Muscle layer of duodenum (tissue), 2 donors: ENCODE measurements around the gene ZCRB1.

Experiments used
- H3K27ac ChIP-seq: one replicate; pipeline ENCODE4 v1.7.0; 2013; ENCODE audit warnings: mild to moderate bottlenecking, low read length
- H3K27me3 ChIP-seq: one replicate; pipeline ENCODE4 v1.7.0; 2013; ENCODE audit warnings: low read depth, mild to moderate bottlenecking, control low read depth, low read length
- H3K36me3 ChIP-seq, 2 donors: one replicate each; pipeline ENCODE4 v1.7.0; 2013; ENCODE audit warnings: low read length in 2 of 2, control low read depth in 1 of 2, mild to moderate bottlenecking in 1 of 2; ENCODE audit not compliant: insufficient read depth in 2 of 2, control insufficient read depth in 1 of 2
- H3K4me1 ChIP-seq, 2 donors: one replicate each; pipeline ENCODE4 v1.7.0; 2013; ENCODE audit warnings: low read length in 2 of 2, mild to moderate bottlenecking in 2 of 2, control low read depth in 1 of 2, moderate library complexity in 1 of 2; ENCODE audit not compliant: insufficient read depth in 2 of 2, control insufficient read depth in 1 of 2
- H3K4me3 ChIP-seq, 2 donors: one replicate each; pipeline ENCODE4 v1.7.0; 2013; ENCODE audit warnings: low read length in 2 of 2, low read depth in 1 of 2, mild to moderate bottlenecking in 1 of 2
- H3K9me3 ChIP-seq, 2 donors: one replicate each; pipeline ENCODE4 v1.7.0; 2013; ENCODE audit warnings: low read length in 2 of 2, control low read depth in 1 of 2, mild to moderate bottlenecking in 1 of 2; ENCODE audit not compliant: control insufficient read depth in 1 of 2
- donor health status: healthy.

ZCRB1 gene

DNA sequence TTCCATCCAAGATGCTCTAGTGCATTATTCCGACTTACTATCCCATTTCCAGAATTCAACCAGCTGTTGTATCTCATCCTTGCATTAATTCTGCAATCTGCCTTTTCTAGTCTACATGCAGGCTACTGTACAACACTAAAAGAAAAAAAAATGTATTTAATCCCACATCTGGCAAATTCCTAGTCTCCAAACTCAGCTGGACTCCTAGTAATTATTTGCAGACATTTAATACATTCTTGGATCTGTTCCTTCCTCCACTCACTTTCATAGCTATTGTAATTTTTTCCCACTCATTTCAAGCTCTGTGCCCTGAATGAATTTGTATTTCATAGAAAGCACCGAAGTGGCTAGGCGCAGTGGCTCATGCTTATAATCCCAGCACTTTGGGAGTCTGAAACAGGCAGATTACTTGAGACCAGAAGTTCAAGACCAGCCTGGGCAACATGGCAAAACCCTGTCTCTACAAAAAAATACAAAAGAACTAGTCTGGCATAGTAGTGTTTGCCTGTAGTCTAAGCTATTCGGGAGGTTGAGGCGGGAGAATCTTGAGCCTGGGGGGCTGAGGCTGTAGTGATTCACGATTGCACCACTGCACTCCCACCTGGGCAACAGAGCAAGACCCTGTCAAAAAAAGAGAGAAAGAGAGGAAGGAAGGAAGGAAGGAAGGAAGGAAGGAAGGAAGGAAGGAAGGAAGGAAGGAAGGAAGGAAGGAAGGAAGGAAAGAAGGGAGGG lies 48.3 kb downstream of the ZCRB1 start:
- no peaks in the 10 kb centered on the region for H3K9me3 ChIP-seq

GRCh38 chr12:42275499-42275898 lies 50.4 kb downstream of the ZCRB1 start:
- Histone ChIP-seq H3K9me3 (no peaks in the 10 kb centered on the region), H3K27ac (no peak overlapping the region), H3K36me3 (no peaks in the 10 kb centered on the region), H3K4me1 (no peaks in the 10 kb centered on the region), H3K4me3 (no peak overlapping the region), H3K27me3 (no peaks in the 10 kb centered on the region)

More for the DNA sequence above, 48.3 kb downstream of the ZCRB1 start:
- Histone ChIP-seq H3K4me1 (no peaks in the 10 kb centered on the region), H3K36me3 (no peaks in the 10 kb centered on the region), H3K4me3 (no peak overlapping the region), H3K27me3 (no peaks in the 10 kb centered on the region), H3K27ac (no peak overlapping the region)

DNA sequence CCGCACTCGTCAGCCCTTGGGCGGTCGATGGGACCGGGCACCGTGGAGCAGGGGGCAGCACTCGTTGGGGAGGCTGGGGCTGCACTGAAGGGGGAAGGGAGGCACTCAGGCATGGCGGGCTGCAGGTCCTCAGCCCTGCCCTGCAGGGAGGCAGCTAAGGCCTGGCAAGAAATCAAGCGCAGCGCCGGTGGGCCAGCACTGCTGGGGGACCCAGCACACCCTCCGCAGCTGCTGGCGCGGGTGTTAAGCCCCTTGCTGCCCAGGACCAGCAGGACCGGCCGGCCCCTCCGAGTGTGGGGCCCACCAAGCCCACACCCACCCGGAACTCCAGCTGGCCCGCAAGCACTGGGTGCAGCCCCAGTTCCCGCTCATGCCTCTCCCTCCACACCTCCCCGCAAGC lies 52.2 kb downstream of the ZCRB1 start:
- Histone ChIP-seq H3K9me3 (no peaks in the 10 kb centered on the region), H3K27me3 (no peaks in the 10 kb centered on the region), H3K27ac (no peak overlapping the region), H3K4me1 (no peaks in the 10 kb centered on the region), H3K36me3 (no peaks in the 10 kb centered on the region), H3K4me3 (no peak overlapping the region)

- H3K27me3 ChIP-seq, result no peaks in the 10 kb centered on the region
- no peaks in the 10 kb centered on the region for H3K9me3 ChIP-seq
- H3K4me3 ChIP-seq, result no peak overlapping the region
- no peaks in the 10 kb centered on the region for H3K4me1 ChIP-seq
- no peaks in the 10 kb centered on the region for H3K36me3 ChIP-seq
- H3K27ac ChIP-seq, result no peak overlapping the region
Measured at GRCh38 chr12:42270596-42270995, 55.3 kb downstream of the ZCRB1 start.

DNA sequence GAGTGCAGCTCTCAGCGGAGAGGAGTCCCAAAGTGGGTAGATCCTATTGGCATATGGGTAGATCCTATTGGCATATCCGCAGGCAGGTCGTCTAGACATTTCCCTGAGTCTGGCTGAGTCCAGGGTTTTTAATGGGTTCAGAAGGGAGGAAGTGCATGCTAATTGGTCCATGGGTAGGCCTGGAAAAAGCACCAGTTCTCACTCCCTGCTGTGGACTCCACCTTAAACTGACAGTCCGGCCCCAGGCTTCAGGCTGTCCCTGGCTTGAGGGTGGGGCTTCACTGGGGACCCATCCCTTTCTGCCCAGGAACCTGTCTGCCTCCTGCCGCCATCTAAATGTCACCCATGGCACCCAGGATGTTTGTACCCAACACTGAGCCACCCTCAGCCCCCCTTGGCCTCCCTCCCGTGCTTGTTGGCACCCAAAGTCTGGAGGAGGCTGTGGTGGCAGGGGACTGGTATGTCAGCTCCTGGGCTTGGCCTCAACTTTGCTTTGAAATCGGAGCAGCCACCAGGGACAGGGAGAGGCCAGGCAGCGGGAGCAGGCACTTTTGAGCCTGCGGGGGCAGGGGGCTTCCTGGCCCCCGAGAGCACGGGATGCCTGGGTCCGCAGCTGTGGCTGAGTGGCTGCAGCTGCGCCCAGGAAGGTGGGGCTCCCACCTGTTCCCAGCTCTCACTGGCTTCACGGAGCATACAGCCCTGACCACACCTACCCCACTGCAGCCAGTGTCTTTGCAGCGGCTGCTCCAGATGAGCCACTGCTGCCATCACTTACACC lies 58.3 kb downstream of the ZCRB1 start:
- Histone ChIP-seq H3K36me3 (no peaks in the 10 kb centered on the region), H3K27ac (no peak overlapping the region), H3K4me1 (no peaks in the 10 kb centered on the region), H3K27me3 (no peaks in the 10 kb centered on the region), H3K9me3 (no peaks in the 10 kb centered on the region), H3K4me3 (no peak overlapping the region)

- Histone ChIP-seq H3K4me1 (no peaks in the 10 kb centered on the region), H3K9me3 (no peaks in the 10 kb centered on the region), H3K27me3 (no peaks in the 10 kb centered on the region), H3K36me3 (no peaks in the 10 kb centered on the region), H3K4me3 (no peak overlapping the region), H3K27ac (no peak overlapping the region)
Measured at GRCh38 chr12:42266579-42267230, 59.2 kb downstream of the ZCRB1 start.

DNA sequence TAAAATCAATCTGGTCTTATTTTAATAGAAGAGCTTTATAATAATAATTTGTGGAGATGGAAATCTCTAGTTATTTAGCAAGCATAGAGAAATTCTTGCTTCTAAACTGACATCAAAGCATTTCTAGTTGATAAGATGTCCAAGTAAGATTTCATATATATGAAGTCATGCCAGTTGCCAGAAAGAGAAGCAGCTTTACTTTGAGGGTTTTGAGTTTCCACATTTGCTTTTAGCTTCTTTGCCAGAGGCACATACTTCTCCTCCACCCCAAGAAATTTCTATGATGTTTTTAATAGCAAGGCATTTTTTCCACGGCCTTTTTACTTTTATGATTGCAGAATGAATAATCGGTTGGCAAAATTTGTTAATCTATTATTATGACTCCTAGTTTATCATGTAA lies 63.6 kb downstream of the ZCRB1 start:
- no peaks in the 10 kb centered on the region for H3K27me3 ChIP-seq
- no peaks in the 10 kb centered on the region for H3K9me3 ChIP-seq
- H3K4me3 ChIP-seq, result no peak overlapping the region
- H3K36me3 ChIP-seq, result no peaks in the 10 kb centered on the region
- no peaks in the 10 kb centered on the region for H3K4me1 ChIP-seq
- no peak overlapping the region for H3K27ac ChIP-seq
